ENCODE measurements around the gene CIBAR2.
A peak's percentile ranks its signal among the peaks of the same experiment; 100 is the strongest.
"Not testable (repeated sequence)": the region's sequence is repeated elsewhere in the genome, so short reads cannot be mapped to it uniquely, and the experiment has no call there.

CIBAR2 gene

GRCh38 chr16:85056211-85056748 is 56.0 kb downstream of the CIBAR2 start:
- DNase-seq (ENCODE audit: low read depth), result peak; percentile 54
- H3K4me3 ChIP-seq (ENCODE audit: low read depth, low read length), result no peak overlapping the region
- TF ChIP-seq CTCF (IDR thresholded peaks at IDR 0.05; ENCODE audit: low read depth, low read length), result peak; percentile 48
- TF ChIP-seq, protein P1, sequence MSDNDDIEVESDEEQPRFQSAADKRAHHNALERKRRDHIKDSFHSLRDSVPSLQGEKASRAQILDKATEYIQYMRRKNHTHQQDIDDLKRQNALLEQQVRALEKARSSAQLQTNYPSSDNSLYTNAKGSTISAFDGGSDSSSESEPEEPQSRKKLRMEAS (IDR thresholded peaks at IDR 0.05; ENCODE audit: low read depth, low read length), result no peak

DNA sequence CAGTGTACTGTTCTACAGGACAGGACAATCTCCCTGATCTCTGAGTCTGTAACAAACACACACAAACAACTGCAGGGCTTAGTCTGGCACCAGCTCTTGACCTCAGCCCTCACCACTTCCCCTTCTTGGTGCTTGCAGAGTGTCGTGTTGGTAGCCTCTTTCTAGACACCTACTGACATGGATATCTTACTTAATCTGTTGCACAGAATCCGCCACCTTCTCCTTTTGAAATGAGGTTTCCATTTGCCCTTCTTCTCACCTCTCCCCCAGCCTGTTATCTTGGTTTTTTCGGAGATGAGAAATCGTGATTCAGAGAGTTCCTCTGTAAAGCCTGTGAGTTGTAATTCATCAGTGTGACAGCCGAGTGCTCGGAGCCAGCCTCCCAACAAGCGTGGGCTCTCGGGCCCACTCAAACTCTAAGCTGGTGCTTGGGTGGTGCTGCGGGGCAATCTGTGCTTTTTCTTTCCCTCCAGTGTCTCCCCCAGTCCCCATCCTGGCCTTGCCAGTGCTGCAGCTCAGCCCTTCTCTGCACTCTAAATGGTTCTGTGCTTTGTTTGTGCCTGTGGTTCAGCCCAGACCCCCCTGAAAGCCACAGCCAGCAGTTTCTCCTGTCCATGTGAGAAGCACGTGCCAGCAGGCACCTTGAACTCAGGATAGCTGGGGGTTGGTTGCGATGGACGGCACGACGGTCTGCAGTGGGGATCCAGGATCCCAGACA is 56.6 kb downstream of the CIBAR2 start:
- H3K4me3 ChIP-seq (ENCODE audit: low read depth, low read length), result peak overlapping the region; percentile 44
- peak; percentile 99 for DNase-seq (ENCODE audit: low read depth)
- TF ChIP-seq, protein P1 (IDR thresholded peaks at IDR 0.05; ENCODE audit: low read depth, low read length), result peak; percentile 78
- TF ChIP-seq MYC (IDR thresholded peaks at IDR 0.05; ENCODE audit: low read depth, low read length), result peak; percentile 79
- no peak for TF ChIP-seq CTCF (IDR thresholded peaks at IDR 0.05; ENCODE audit: low read depth, low read length)
- no peak for TF ChIP-seq POLR2A (IDR thresholded peaks at IDR 0.05; ENCODE audit: extremely low read depth, insufficient read length)

DNA sequence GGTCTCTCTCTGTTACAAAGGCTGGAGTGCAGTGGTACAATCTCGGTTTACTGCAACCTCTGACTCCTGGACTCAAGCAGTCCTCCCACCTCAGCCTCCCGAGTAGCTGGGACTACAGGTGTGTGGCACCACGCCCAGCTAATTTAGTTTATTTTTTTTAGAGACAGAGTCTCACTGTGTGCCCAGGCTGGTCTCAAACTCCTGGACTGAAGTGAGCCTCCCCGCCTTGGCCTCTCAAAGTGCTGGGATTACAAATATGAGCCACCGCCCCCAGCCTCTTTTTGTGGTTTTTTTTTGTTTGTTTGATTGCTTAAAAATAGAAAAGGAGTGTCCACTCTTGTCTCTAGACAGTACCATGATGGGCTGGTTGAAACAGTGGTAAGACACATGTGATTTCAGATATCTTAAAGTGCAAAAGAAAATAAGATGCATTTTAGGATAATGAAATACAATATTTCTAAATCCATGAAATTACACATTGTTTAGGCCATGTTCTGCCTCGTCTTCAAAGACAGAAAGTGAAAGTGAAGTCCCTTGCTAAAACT is 57.3 kb downstream of the CIBAR2 start:
- TF ChIP-seq CTCF (IDR thresholded peaks at IDR 0.05; ENCODE audit: low read depth, low read length) (no peak), MYC (IDR thresholded peaks at IDR 0.05; ENCODE audit: low read depth, low read length) (no peak), POLR2A (IDR thresholded peaks at IDR 0.05; ENCODE audit: extremely low read depth, insufficient read length) (no peak)
- TF ChIP-seq, protein P1 (IDR thresholded peaks at IDR 0.05; ENCODE audit: low read depth, low read length), result no peak
- DNase-seq (ENCODE audit: low read depth), result no peak
- peak overlapping the region; percentile 44 for H3K4me3 ChIP-seq (ENCODE audit: low read depth, low read length)

GRCh38 chr16:85054321-85054720 is 58.0 kb downstream of the CIBAR2 start:
- not testable (repeated sequence) for H3K4me3 ChIP-seq (ENCODE audit: low read depth, low read length); DNase-seq (ENCODE audit: low read depth)

GRCh38 chr16:85052536-85052935 is 59.7 kb downstream of the CIBAR2 start:
- no peak overlapping the region for H3K4me3 ChIP-seq (ENCODE audit: low read depth, low read length)
- TF ChIP-seq, protein P1 (IDR thresholded peaks at IDR 0.05; ENCODE audit: low read depth, low read length), result no peak
- TF ChIP-seq MYC (IDR thresholded peaks at IDR 0.05; ENCODE audit: low read depth, low read length) (no peak), CTCF (IDR thresholded peaks at IDR 0.05; ENCODE audit: low read depth, low read length) (no peak), POLR2A (IDR thresholded peaks at IDR 0.05; ENCODE audit: extremely low read depth, insufficient read length) (no peak)
- DNase-seq (ENCODE audit: low read depth), result peak; percentile 54

DNA sequence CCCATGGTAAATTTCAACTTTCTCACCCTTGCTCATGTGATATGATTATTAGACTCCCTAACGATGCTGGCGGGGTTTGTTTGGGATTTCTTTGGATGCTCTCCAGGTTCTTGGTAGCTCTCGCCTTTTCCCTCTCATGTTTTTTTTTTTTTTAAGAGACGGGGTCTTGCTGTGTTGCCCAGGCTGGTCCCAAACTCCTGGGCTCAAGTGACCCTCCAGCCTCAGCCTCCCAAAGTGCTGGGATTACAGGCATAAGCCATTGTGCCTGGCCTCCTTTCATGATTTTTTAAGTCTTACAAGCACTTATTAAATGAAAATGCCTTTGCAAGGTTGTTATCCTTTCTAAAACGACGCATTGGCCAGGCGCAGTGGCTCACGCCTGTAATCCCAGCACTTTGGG is 60.6 kb downstream of the CIBAR2 start:
- no peak for TF ChIP-seq MYC (IDR thresholded peaks at IDR 0.05; ENCODE audit: low read depth, low read length)
- TF ChIP-seq CTCF (IDR thresholded peaks at IDR 0.05; ENCODE audit: low read depth, low read length), result no peak
- TF ChIP-seq, protein P1 (IDR thresholded peaks at IDR 0.05; ENCODE audit: low read depth, low read length), result no peak
- TF ChIP-seq POLR2A (IDR thresholded peaks at IDR 0.05; ENCODE audit: extremely low read depth, insufficient read length), result no peak
- DNase-seq (ENCODE audit: low read depth), result no peak
- H3K4me3 ChIP-seq (ENCODE audit: low read depth, low read length), result no peak overlapping the region

All from NB4 (cell line).